Cardiac muscle cell (in vitro differentiated cells and primary cell): ENCODE measurements around the gene GATA2. TPM values are rescaled to one million over a fixed set of nuclear protein-coding genes. Genes with fewer than 3 reads are reported as not detected.

Experiments used
- DNase-seq, 2 donors: peaks; one replicate each; pipeline versions ENCODE4 v3.0.0 to v3.0.0-alpha.2; 2010 to 2017; ENCODE audit warnings: low read depth in 1 of 2, low spot score in 1 of 2
- H3K27ac ChIP-seq: fragments of 200-600 bp; sonication (generic); 2 replicates; pipeline ENCODE4 v1.5.1; 2016
- H3K27me3 ChIP-seq: fragments of 200-600 bp; sonication (generic); 2 replicates; pipeline ENCODE4 v1.6.0; 2016; ENCODE audit warnings: control low read depth
- H3K36me3 ChIP-seq: fragments of 200-600 bp; sonication (generic); 2 replicates; pipeline ENCODE4 v1.5.1; 2016; ENCODE audit warnings: control low read depth
- H3K4me1 ChIP-seq: fragments of 200-600 bp; sonication (generic); 2 replicates; pipeline ENCODE4 v1.8.1; 2017; ENCODE audit warnings: low read depth, mild to moderate bottlenecking, mixed run types
- H3K4me3 ChIP-seq: fragments of 200-600 bp; sonication (generic); 2 replicates; pipeline ENCODE4 v1.5.1; 2016; ENCODE audit warnings: mild to moderate bottlenecking
- H3K9me3 ChIP-seq: fragments of 200-600 bp; sonication (generic); 2 replicates; pipeline ENCODE4 v1.5.1; 2017; ENCODE audit warnings: low read depth, mild to moderate bottlenecking, control low read depth
- polyA plus RNA-seq: library from polyadenylated mRNA; unstranded; fragments of >200 nt; fragmentation: Nextera tagmentation; extraction: Ambion mirVana; gene quantifications from 2 replicates; pipeline ENCODE4 v1.2.1, GENCODE V29; 2016
- total RNA-seq: library from RNA; depleted of rRNA; stranded (reverse); fragments of >200 nt; gene quantifications from 2 replicates; pipeline ENCODE4 v1.2.3, GENCODE V29; 2016
- TF ChIP-seq, protein P1 (sequence below): IDR thresholded peaks from 2 replicates; pipeline ENCODE4 v1.5.1; 2012; ENCODE audit warnings: low read depth, mild to moderate bottlenecking, low read length

GATA2 gene
- total and polyA plus RNA-seq, 2 experiments from 2014 or later = 15.2 to 18.3 TPM

DNA sequence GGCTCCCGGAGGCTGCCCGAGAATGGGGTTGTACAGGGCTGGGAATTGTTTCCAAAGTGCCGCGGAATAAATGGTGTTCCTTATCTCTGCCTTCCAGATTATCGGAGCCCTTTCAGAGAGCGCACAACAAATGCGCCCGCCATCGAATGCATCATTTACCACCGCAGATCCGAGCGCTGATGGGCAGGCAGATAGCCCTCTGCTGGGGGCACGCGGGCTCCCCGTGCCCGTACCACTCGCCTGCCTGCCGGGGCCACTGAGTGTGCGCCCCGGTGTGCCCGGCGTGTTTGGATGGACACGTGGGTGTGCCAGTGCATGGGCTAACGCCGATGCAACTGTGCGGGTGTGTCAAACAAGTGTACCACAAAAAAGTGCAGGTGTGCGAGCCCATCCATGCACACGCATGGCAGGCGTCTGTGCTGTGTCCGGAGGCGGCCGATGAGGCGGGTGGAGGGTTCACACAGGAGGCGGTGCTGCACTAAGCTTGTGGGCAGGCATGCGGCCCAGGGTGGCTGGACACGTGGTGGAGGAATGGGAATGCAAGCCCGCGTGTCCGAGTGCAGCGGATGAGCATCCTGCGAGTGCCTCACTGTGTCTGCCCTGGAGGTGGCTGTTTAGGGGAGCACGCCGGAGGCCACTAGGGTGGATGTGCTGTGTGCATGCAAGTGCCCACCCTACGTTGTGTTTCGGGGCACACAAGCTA, 3.8 kb upstream of the GATA2 start:
- DNase-seq = peak in 1 of 2 donors; percentile 52
- Histone ChIP-seq H3K27ac (no peak overlapping the region), H3K36me3 (no peaks in the 10 kb centered on the region), H3K9me3 (no peaks in the 10 kb centered on the region), H3K4me1 (peaks cover 21% of the 10 kb centered on the region), H3K4me3 (peak overlapping the region; percentile 53), H3K27me3 (peaks cover 61% of the 10 kb centered on the region)
- TF ChIP-seq, protein P1, sequence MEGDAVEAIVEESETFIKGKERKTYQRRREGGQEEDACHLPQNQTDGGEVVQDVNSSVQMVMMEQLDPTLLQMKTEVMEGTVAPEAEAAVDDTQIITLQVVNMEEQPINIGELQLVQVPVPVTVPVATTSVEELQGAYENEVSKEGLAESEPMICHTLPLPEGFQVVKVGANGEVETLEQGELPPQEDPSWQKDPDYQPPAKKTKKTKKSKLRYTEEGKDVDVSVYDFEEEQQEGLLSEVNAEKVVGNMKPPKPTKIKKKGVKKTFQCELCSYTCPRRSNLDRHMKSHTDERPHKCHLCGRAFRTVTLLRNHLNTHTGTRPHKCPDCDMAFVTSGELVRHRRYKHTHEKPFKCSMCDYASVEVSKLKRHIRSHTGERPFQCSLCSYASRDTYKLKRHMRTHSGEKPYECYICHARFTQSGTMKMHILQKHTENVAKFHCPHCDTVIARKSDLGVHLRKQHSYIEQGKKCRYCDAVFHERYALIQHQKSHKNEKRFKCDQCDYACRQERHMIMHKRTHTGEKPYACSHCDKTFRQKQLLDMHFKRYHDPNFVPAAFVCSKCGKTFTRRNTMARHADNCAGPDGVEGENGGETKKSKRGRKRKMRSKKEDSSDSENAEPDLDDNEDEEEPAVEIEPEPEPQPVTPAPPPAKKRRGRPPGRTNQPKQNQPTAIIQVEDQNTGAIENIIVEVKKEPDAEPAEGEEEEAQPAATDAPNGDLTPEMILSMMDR = no peak

DNA sequence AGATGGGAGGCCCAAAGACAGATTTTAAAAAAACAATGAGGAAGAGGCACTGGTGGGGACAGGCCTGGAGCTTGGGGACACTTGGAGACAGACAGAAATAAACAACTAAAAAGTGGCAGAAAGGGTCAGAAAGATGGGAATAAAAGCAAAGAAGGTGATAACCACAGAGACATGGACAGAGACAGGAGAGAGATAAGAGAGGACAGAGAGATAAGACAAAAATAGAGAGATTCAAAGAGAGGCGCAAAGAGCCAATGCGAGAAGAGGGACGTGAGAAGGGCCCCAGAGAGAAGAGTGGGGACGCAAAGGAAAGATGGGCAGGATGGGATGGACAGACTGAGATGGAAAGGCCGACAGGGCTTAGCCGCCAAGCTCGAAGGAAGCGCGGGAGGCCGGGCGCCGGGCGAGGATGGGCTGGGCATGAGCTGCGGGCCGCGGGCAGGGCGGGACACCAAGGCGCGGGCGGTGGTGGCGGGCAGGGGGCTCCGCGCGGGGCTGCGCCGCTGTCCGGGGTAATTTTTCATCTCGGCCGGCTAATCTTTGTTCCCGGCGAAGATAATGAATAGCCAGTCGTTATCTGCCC, 3.1 kb upstream of the GATA2 start:
- no peak overlapping the region for H3K4me3 ChIP-seq

DNA sequence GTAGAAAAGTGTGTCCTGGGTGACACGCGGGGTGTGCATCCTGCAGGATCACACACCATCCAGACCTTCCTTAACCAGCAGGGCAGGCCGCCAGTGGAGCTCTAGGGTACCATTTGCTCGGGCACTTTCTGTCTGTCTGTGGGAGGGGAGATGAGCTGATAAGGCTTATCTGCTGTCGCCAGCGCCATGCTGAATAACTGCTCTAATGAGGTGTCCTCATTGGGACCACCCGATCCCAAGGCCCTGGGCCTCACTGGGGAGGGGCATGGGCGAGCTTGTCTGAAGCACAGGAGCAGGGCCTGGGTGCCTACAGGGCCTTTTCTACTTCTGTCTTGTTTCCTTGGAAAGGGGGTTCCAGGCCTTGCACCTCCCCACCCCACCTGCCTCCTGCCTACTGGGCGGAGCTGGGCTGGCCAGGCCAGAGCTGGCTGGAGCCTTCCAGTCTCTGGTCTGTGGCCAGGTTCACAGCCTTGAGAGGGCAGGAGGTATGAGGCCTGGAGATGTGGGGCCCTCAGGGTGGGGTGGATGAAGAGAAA, 2.5 kb upstream of the GATA2 start:
- Histone ChIP-seq H3K36me3 (no peaks in the 10 kb centered on the region), H3K4me1 (peaks cover 24% of the 10 kb centered on the region), H3K4me3 (no peak overlapping the region), H3K27me3 (peaks cover 74% of the 10 kb centered on the region), H3K9me3 (no peaks in the 10 kb centered on the region), H3K27ac (no peak overlapping the region)
- no peak for DNase-seq
- TF ChIP-seq, protein P1 = no peak

More for the DNA sequence above, 3.1 kb upstream of the GATA2 start:
- Histone ChIP-seq H3K4me1 (peaks cover 21% of the 10 kb centered on the region), H3K27me3 (peaks cover 68% of the 10 kb centered on the region), H3K27ac (no peak overlapping the region), H3K36me3 (no peaks in the 10 kb centered on the region), H3K9me3 (no peaks in the 10 kb centered on the region)
- DNase-seq = no peak
- TF ChIP-seq, protein P1 = no peak

DNA sequence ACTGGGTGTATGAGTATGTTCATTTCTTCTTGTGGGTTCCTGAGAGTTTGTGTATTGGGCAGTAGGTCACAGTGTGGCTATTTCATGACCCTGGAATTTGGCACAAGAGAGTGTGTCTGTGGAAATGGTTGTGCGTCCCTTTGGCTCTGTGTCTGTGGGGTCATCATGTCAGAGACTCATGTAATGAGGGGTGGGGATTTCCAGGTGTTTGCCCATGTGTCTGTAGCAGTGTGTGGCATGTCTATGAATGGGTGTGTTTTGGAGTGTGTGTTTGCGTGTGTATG, 1.3 kb upstream of the GATA2 start:
- TF ChIP-seq, protein P1 = no peak
- no peaks in the 10 kb centered on the region for H3K36me3 ChIP-seq
- no peak overlapping the region for H3K27ac ChIP-seq
- no peaks in the 10 kb centered on the region for H3K9me3 ChIP-seq
- peaks cover 27% of the 10 kb centered on the region for H3K4me1 ChIP-seq
- no peak for DNase-seq
- H3K27me3 ChIP-seq = peaks cover 85% of the 10 kb centered on the region
- H3K4me3 ChIP-seq = no peak overlapping the region

DNA sequence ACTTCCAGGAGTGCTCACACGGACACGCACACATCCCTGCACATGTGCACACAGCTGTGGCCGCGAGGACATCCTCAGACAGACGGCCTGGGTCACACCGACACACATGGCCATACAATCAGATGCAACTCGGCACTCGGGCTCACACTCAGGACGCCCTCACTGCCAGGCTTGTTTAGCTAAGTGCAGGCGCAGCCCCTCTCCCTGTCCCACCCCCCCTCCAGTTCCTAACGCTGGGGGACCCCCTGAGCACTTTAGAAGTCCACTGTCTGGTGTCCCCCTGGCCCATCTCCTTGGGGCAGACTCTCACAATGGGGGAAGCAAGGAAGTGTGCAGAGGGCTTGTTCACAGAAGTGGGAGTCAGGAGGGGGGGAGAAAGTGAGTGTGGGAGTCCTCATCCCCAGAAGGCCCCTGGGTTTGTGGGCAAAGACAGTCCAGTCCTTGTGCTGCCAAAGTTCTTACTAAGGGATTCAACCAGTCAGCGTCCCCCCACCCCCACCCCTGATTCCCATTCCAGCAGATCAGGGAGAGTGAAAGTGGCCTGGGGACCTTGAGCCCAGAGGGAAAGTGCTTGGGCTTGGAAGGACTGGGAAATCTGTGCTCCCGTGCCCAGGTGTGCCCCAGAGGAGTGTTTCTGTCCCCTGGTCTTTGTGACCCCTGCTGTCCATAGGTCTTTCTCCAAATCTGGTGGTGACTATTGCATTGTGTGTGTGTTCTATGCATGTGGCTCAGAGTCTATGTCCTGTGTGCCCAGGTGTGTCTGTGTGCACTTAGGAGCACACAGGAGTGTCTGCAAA, 767 bp upstream of the GATA2 start:
- H3K27me3 ChIP-seq = peaks cover 90% of the 10 kb centered on the region
- no peak overlapping the region for H3K4me3 ChIP-seq
- peaks cover 29% of the 10 kb centered on the region for H3K4me1 ChIP-seq
- TF ChIP-seq, protein P1 = no peak
- no peak for DNase-seq
- no peak overlapping the region for H3K27ac ChIP-seq
- no peaks in the 10 kb centered on the region for H3K9me3 ChIP-seq
- H3K36me3 ChIP-seq = no peaks in the 10 kb centered on the region
